CD4-positive, alpha-beta T cell (primary cell): ENCODE data around the gene SLC38A9. TPM values are rescaled to one million over a fixed set of nuclear protein-coding genes. Genes with fewer than 3 reads are reported as not detected.

Experiments
- ATAC-seq: fragments of 200-7000 bp; cut with Tn5 transposase; one replicate; pipeline ENCODE4 v1.10.0; 2022; ENCODE audit warnings: mild to moderate bottlenecking; ENCODE audit not compliant: poor library complexity
- CTCF ChIA-PET: fragments of 350-600 bp; sonication (Branson Sonifier 250); formaldehyde crosslinking; loops from one replicate; lab custom pipeline; 2021; ENCODE audit warnings: antibody characterized with exemption, inconsistent platforms; lab: Charles Lee
- POLR2A ChIA-PET: fragments of 350-600 bp; sonication (Branson Sonifier 250); formaldehyde crosslinking; loops from one replicate; lab custom pipeline; 2021; ENCODE audit warnings: antibody characterized with exemption, inconsistent platforms; lab: Charles Lee
- DNase-seq, 14 experiments: peaks; one replicate each; pipeline ENCODE4 v3.0.0-alpha.2; 2013 to 2020; ENCODE audit warnings: mixed read lengths in 2 of 14
- H3K27ac ChIP-seq, 2 donors: one replicate each; pipeline versions ENCODE4 v1.5.1 to v1.7.0; 2013; ENCODE audit warnings: low read length in 2 of 2, low read depth in 1 of 2, mild to moderate bottlenecking in 1 of 2
- H3K27me3 ChIP-seq, 2 experiments: 1 replicate in 1 of 2; 2 replicates in 1 of 2; pipeline versions ENCODE4 v1.6.1 to v1.7.0; 2013; ENCODE audit warnings: low read length in 2 of 2, control low read depth in 1 of 2, mild to moderate bottlenecking in 1 of 2, moderate library complexity in 1 of 2; ENCODE audit not compliant: insufficient read depth in 2 of 2, control insufficient read depth in 1 of 2
- H3K36me3 ChIP-seq: one replicate; pipeline ENCODE4 v1.6.1; 2013; ENCODE audit warnings: low read length, control low read depth; ENCODE audit not compliant: insufficient read depth
- H3K4me1 ChIP-seq: one replicate; pipeline ENCODE4 v1.6.1; 2013; ENCODE audit warnings: low read length, control low read depth; ENCODE audit not compliant: insufficient read depth
- H3K4me3 ChIP-seq: one replicate; pipeline ENCODE4 v1.5.1; 2013; ENCODE audit warnings: mild to moderate bottlenecking, low read length, moderate library complexity
- H3K9me3 ChIP-seq, 2 experiments: 1 replicate in 1 of 2; 2 replicates in 1 of 2; pipeline versions ENCODE4 v1.6.1 to v1.7.0; 2013; ENCODE audit warnings: low read length in 2 of 2, mild to moderate bottlenecking in 2 of 2, control low read depth in 1 of 2, moderate library complexity in 1 of 2; ENCODE audit not compliant: control insufficient read depth in 1 of 2, insufficient read depth in 1 of 2
- H3K27ac Mint-ChIP-seq: one replicate; pipeline ENCODE4 v1.8.0; 2020; ENCODE audit warnings: mixed read lengths
- H3K27me3 Mint-ChIP-seq: one replicate; pipeline ENCODE4 v1.8.0; 2021; ENCODE audit warnings: mixed read lengths
- H3K36me3 Mint-ChIP-seq: one replicate; pipeline ENCODE4 v1.8.0; 2021; ENCODE audit warnings: low read depth, mixed read lengths
- H3K4me1 Mint-ChIP-seq: one replicate; pipeline ENCODE4 v1.8.0; 2021; ENCODE audit warnings: low read depth, mixed read lengths
- H3K4me3 Mint-ChIP-seq: one replicate; pipeline ENCODE4 v1.8.0; 2020; ENCODE audit warnings: mild to moderate bottlenecking, mixed read lengths
- H3K9me3 Mint-ChIP-seq: one replicate; pipeline ENCODE4 v1.8.0; 2020; ENCODE audit warnings: mixed read lengths
- CTCF ChIP-seq: fragments of 200-600 bp; IDR thresholded peaks from one replicate; pipeline ENCODE4 v1.8.0; 2022; ENCODE audit warnings: antibody characterized with exemption, mild to moderate bottlenecking
- intact Hi-C, 2 experiments: fragments of 100-400 bp; cut with DNase I in 1 of 2; cut with micrococcal nuclease in 1 of 2; formaldehyde crosslinking; loops; one replicate each; pipeline versions ENCODE4 v1.15.1 to v1.9.0; 2023 to 2025; cut with DNase I, micrococcal nuclease
- total RNA-seq, 174 experiments: library from RNA in 2 of 174; stranded (reverse) in 2 of 174; gene quantifications; one replicate each; pipeline ENCODE4 v1.2.3 and lab custom pipeline; 2021 to 2026

Gene SLC38A9
- total RNA-seq, 2 experiments from 2014 or later, result 10.0 to 10.3 TPM

- Mint-ChIP-seq H3K27me3 (no peaks in the 10 kb centered on the region), H3K4me1 (no peaks in the 10 kb centered on the region), H3K36me3 (peaks cover 5% of the 10 kb centered on the region), H3K27ac (no peak overlapping the region), H3K4me3 (no peak overlapping the region), H3K9me3 (no peaks in the 10 kb centered on the region)
- ChIA-PET CTCF (no interaction called here), POLR2A (no interaction called here)
- Histone ChIP-seq H3K4me3 (no peak overlapping the region), H3K4me1 (no peaks in the 10 kb centered on the region), H3K36me3 (no peaks in the 10 kb centered on the region), H3K9me3 (no peaks in the 10 kb centered on the region), H3K27me3 (no peaks in the 10 kb centered on the region), H3K27ac (no peak overlapping the region)
- intact Hi-C loops, result no loop called here
- DNase-seq (no peak), ATAC-seq (no peak)
- TF ChIP-seq CTCF, result no peak
These were observed 31.8 kb downstream of the SLC38A9 start for GRCh38 chr5:55680353-55680752.

- TF ChIP-seq CTCF, result no peak
- DNase-seq (no peak), ATAC-seq (no peak)
- Histone ChIP-seq H3K27me3 (no peaks in the 10 kb centered on the region), H3K27ac (no peak overlapping the region), H3K9me3 (no peaks in the 10 kb centered on the region), H3K36me3 (no peaks in the 10 kb centered on the region), H3K4me1 (no peaks in the 10 kb centered on the region), H3K4me3 (no peak overlapping the region)
- Mint-ChIP-seq H3K4me3 (no peak overlapping the region), H3K27me3 (no peaks in the 10 kb centered on the region), H3K27ac (no peak overlapping the region), H3K4me1 (no peaks in the 10 kb centered on the region), H3K36me3 (peaks cover 5% of the 10 kb centered on the region), H3K9me3 (no peaks in the 10 kb centered on the region)
- intact Hi-C loops, result no loop called here
- CTCF ChIA-PET, result no interaction called here
- POLR2A ChIA-PET, result no interaction called here
These were observed 32.6 kb downstream of the SLC38A9 start for GRCh38 chr5:55679556-55679955.

GRCh38 chr5:55675119-55675518 lies 37.0 kb downstream of the SLC38A9 start:
- H3K36me3 Mint-ChIP-seq, result peaks cover 12% of the 10 kb centered on the region
- H3K27ac Mint-ChIP-seq, result no peak overlapping the region
- H3K4me3 Mint-ChIP-seq, result no peak overlapping the region
- H3K4me1 ChIP-seq, result no peaks in the 10 kb centered on the region
- ChIA-PET POLR2A (no interaction called here), CTCF (no interaction called here)
- H3K27ac ChIP-seq, result no peak overlapping the region
- intact Hi-C loops, result no loop called here
- no peaks in the 10 kb centered on the region for H3K27me3 Mint-ChIP-seq
- H3K4me1 Mint-ChIP-seq, result no peaks in the 10 kb centered on the region
- TF ChIP-seq CTCF, result no peak
- H3K4me3 ChIP-seq, result no peak overlapping the region
- peaks cover 3% of the 10 kb centered on the region for H3K36me3 ChIP-seq
- no peaks in the 10 kb centered on the region for H3K9me3 Mint-ChIP-seq
- H3K9me3 ChIP-seq, result no peaks in the 10 kb centered on the region
- no peak for ATAC-seq
- H3K27me3 ChIP-seq, result no peaks in the 10 kb centered on the region
- DNase-seq, result no peak
